Daoy (cell line): ENCODE data around the gene PCDHA11. TPM values are rescaled to one million over a fixed set of nuclear protein-coding genes. Genes with fewer than 3 reads are reported as not detected.

ENCODE experiments used
- total RNA-seq: library from RNA; depleted of rRNA; stranded (reverse); fragments of >200 nt; shearing (Covaris generic); gene quantifications from 2 replicates; pipeline ENCODE4 v1.2.3, GENCODE V29; 2014; rRNA removed

Gene PCDHA11
- total RNA-seq, 1 experiment from 2014 or later: 2.0 TPM

Other genes starting within 250 kb of the PCDHA11 start
- gene CD14, start 235.8 kb upstream of the PCDHA11 start, total RNA-seq: 0.11 TPM in 1 of 2 replicates, not detected in the other
- gene TMCO6, start 229.5 kb upstream of the PCDHA11 start, total RNA-seq: 19.1 and 38.7 TPM in 2 replicates
- gene NDUFA2, start 221.3 kb upstream of the PCDHA11 start, total RNA-seq: 64.1 and 70.2 TPM in 2 replicates
- 138 and 190 TPM in 2 replicates for gene IK, start 221.1 kb upstream of the PCDHA11 start, total RNA-seq
- 16.8 and 22.5 TPM in 2 replicates for gene WDR55, start 204.1 kb upstream of the PCDHA11 start, total RNA-seq
- gene DND1, start 195.4 kb upstream of the PCDHA11 start, total RNA-seq: 0.69 and 1.4 TPM in 2 replicates
- 114 and 126 TPM in 2 replicates for gene HARS1, start 177.6 kb upstream of the PCDHA11 start, total RNA-seq
- gene HARS2, start 177.5 kb upstream of the PCDHA11 start, total RNA-seq: 65.1 and 68.8 TPM in 2 replicates
- 84.2 and 124 TPM in 2 replicates for gene ZMAT2, start 168.5 kb upstream of the PCDHA11 start, total RNA-seq
- gene PCDHA1, start 82.8 kb upstream of the PCDHA11 start, total RNA-seq: 0.42 and 1.2 TPM in 2 replicates
- gene PCDHA2, start 74.1 kb upstream of the PCDHA11 start, total RNA-seq: 0.29 TPM in 1 of 2 replicates, not detected in the other
- 0.12 and 0.34 TPM in 2 replicates for gene PCDHA3, start 67.9 kb upstream of the PCDHA11 start, total RNA-seq
- gene PCDHA4, start 61.9 kb upstream of the PCDHA11 start, total RNA-seq: 1.0 and 3.0 TPM in 2 replicates
- gene PCDHA5, start 47.3 kb upstream of the PCDHA11 start, total RNA-seq: 0.39 and 0.69 TPM in 2 replicates
- 5.4 and 7.0 TPM in 2 replicates for gene PCDHA6, start 41.0 kb upstream of the PCDHA11 start, total RNA-seq
- gene PCDHA7, start 34.7 kb upstream of the PCDHA11 start, total RNA-seq: 0.71 and 0.97 TPM in 2 replicates
- gene PCDHA8, start 27.8 kb upstream of the PCDHA11 start, total RNA-seq: 0.06 TPM in 1 of 2 replicates, not detected in the other
- gene PCDHA9, start 20.6 kb upstream of the PCDHA11 start, total RNA-seq: 0.11 and 0.51 TPM in 2 replicates
- gene PCDHA10, start 13.1 kb upstream of the PCDHA11 start, total RNA-seq: 0.68 and 3.3 TPM in 2 replicates
- gene PCDHA12, start 6.4 kb downstream of the PCDHA11 start, total RNA-seq: 0.69 and 1.5 TPM in 2 replicates
- gene PCDHA13, start 13.2 kb downstream of the PCDHA11 start, total RNA-seq: 0.17 and 0.71 TPM in 2 replicates
- gene PCDHAC1, start 57.3 kb downstream of the PCDHA11 start, total RNA-seq: 1.6 and 3.1 TPM in 2 replicates
- gene PCDHAC2, start 97.5 kb downstream of the PCDHA11 start, total RNA-seq: 1.2 and 1.3 TPM in 2 replicates
- 0.06 TPM in 1 of 2 replicates, not detected in the other for gene PCDHB1, start 182.4 kb downstream of the PCDHA11 start, total RNA-seq
- gene PCDHB2, start 225.7 kb downstream of the PCDHA11 start, total RNA-seq: 12.1 and 22.4 TPM in 2 replicates
- gene PCDHB3, start 231.5 kb downstream of the PCDHA11 start, total RNA-seq: 0.11 and 0.24 TPM in 2 replicates